ENCODE results near the gene ACKR2. TPM values are rescaled to one million over a fixed set of nuclear protein-coding genes. Genes with fewer than 3 reads are reported as not detected.

The ACKR2 gene
- total RNA-seq, 1 experiment from 2014 or later, result 0.28 TPM

DNA sequence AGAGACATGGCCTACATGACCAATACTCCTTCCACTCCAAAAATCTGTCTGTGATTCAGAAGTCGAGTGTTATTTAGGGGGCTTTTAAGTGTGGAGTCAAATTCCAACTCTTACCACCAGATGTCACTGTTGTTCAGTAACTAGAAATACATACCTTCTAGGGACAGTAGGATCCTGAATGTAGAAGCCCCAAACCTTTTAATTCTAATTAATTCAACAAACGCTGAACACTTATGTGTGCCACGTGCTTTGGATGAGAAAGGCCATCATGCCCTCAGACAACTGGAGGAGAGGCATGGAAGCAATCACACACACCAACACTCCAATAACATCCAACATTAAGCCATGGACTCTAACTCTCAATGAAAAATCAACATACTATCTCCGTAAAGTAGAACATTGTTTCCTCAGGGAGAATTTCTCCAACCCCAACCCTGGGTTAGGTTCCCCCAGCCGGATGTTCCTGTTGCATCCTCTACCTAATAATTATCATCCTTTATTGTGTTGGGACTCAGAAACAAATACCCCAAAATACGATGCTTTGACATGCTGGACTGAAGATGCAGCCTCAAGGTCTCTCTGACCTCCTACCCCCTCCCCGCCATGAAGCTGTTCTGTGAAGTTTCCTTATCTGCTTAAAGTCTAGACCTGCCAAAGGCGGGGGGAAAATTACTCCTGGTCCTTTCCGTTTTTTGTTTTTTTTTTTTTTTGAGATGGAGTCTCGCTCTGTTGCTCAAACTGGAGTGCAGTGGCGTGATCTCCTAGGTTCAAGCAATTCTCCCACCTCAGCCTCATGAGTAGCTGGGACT is 28.1 kb upstream of the ACKR2 start:
- CTCF ChIA-PET, result interaction anchor here (0.6 to 1.7 kb wide), 6 partner anchors 9 to 100 kb away, joined by 3 to 8 read pairs (median 4); no protein-coding TSS in a partner anchor
- DNase-seq (ENCODE audit: low spot score) (no peak), ATAC-seq (peak; percentile 81)
- no peak for TF ChIP-seq ZNF423 (CRISPR knock-in tag; IDR thresholded peaks at IDR 0.05)
- TF ChIP-seq, protein P1, sequence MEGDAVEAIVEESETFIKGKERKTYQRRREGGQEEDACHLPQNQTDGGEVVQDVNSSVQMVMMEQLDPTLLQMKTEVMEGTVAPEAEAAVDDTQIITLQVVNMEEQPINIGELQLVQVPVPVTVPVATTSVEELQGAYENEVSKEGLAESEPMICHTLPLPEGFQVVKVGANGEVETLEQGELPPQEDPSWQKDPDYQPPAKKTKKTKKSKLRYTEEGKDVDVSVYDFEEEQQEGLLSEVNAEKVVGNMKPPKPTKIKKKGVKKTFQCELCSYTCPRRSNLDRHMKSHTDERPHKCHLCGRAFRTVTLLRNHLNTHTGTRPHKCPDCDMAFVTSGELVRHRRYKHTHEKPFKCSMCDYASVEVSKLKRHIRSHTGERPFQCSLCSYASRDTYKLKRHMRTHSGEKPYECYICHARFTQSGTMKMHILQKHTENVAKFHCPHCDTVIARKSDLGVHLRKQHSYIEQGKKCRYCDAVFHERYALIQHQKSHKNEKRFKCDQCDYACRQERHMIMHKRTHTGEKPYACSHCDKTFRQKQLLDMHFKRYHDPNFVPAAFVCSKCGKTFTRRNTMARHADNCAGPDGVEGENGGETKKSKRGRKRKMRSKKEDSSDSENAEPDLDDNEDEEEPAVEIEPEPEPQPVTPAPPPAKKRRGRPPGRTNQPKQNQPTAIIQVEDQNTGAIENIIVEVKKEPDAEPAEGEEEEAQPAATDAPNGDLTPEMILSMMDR (IDR thresholded peaks at IDR 0.05), result peak; percentile 84
- H3K4me1 Mint-ChIP-seq, result peaks cover 6% of the 10 kb centered on the region; the same call in 1 of the 2 replicates
- POLR2A ChIA-PET, result no interaction called here
- H3K36me3 Mint-ChIP-seq, result peaks cover 21% of the 10 kb centered on the region
- H3K27me3 Mint-ChIP-seq (ENCODE audit: low read depth), result no peaks in the 10 kb centered on the region
- H3K4me3 Mint-ChIP-seq, result no peak overlapping the region
- H3K27ac Mint-ChIP-seq, result no peak overlapping the region; the same call in 1 of the 2 replicates
- H3K9me3 Mint-ChIP-seq, result no peaks in the 10 kb centered on the region

DNA sequence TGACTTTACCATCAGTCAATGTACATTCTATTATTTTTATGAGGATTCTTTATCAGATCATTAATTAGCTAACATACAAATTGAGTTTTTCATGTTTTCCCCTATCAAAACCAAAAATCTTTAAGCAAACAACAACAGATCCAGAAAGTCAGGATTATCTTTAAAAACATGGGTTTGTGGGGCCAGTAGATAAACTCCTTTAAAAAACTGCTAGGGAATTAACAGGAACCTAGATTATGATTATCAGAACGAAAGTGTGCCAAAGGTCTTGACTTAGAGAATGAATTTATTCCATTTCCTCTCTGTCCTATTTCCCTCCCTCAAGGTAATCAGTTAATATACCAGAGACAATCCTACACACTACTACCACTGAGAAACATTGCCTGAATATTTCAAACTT is 23.0 kb upstream of the ACKR2 start:
- Mint-ChIP-seq H3K36me3 (peaks cover 42% of the 10 kb centered on the region), H3K27me3 (ENCODE audit: low read depth) (no peaks in the 10 kb centered on the region), H3K4me1 (peaks cover 2% of the 10 kb centered on the region; the same call in 1 of the 2 replicates), H3K9me3 (no peaks in the 10 kb centered on the region), H3K4me3 (no peak overlapping the region), H3K27ac (no peak overlapping the region)
- no peak for DNase-seq (ENCODE audit: low spot score)
- TF ChIP-seq GRHL2 (CRISPR knock-in tag; IDR thresholded peaks at IDR 0.05; ENCODE audit: insufficient replicate concordance, severe bottlenecking) (no peak), ZNF138 (CRISPR knock-in tag; conservative IDR thresholded peaks at IDR 0.05) (no peak), CBFB (CRISPR knock-in tag; IDR thresholded peaks at IDR 0.05; ENCODE audit: low read depth) (no peak), CREM (CRISPR knock-in tag; IDR thresholded peaks at IDR 0.05) (no peak), SMAD3 (CRISPR knock-in tag; IDR thresholded peaks at IDR 0.05; ENCODE audit: borderline replicate concordance) (no peak), FOXP1 (CRISPR knock-in tag; IDR thresholded peaks at IDR 0.05; ENCODE audit: borderline replicate concordance) (no peak), EMX1 (CRISPR knock-in tag; IDR thresholded peaks at IDR 0.05) (no peak), NFE2L1 (CRISPR knock-in tag; IDR thresholded peaks at IDR 0.05) (no peak), OVOL2 (CRISPR knock-in tag; IDR thresholded peaks at IDR 0.05; ENCODE audit: borderline replicate concordance) (no peak), NR1H2 (CRISPR knock-in tag; IDR thresholded peaks at IDR 0.05) (no peak), NFYB (CRISPR knock-in tag; conservative IDR thresholded peaks at IDR 0.05; ENCODE audit: low read depth) (no peak)
- TF ChIP-seq, protein P2, sequence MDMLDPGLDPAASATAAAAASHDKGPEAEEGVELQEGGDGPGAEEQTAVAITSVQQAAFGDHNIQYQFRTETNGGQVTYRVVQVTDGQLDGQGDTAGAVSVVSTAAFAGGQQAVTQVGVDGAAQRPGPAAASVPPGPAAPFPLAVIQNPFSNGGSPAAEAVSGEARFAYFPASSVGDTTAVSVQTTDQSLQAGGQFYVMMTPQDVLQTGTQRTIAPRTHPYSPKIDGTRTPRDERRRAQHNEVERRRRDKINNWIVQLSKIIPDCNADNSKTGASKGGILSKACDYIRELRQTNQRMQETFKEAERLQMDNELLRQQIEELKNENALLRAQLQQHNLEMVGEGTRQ (CRISPR knock-in tag; IDR thresholded peaks at IDR 0.05), result no peak
- TF ChIP-seq, protein P3, sequence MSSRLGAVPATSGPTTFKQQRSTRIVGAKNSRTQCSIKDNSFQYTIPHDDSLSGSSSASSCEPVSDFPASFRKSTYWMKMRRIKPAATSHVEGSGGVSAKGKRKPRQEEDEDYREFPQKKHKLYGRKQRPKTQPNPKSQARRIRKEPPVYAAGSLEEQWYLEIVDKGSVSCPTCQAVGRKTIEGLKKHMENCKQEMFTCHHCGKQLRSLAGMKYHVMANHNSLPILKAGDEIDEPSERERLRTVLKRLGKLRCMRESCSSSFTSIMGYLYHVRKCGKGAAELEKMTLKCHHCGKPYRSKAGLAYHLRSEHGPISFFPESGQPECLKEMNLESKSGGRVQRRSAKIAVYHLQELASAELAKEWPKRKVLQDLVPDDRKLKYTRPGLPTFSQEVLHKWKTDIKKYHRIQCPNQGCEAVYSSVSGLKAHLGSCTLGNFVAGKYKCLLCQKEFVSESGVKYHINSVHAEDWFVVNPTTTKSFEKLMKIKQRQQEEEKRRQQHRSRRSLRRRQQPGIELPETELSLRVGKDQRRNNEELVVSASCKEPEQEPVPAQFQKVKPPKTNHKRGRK (CRISPR knock-in tag; IDR thresholded peaks at IDR 0.05; ENCODE audit: borderline replicate concordance), result no peak
- TF ChIP-seq, protein P4, sequence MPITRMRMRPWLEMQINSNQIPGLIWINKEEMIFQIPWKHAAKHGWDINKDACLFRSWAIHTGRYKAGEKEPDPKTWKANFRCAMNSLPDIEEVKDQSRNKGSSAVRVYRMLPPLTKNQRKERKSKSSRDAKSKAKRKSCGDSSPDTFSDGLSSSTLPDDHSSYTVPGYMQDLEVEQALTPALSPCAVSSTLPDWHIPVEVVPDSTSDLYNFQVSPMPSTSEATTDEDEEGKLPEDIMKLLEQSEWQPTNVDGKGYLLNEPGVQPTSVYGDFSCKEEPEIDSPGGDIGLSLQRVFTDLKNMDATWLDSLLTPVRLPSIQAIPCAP (CRISPR knock-in tag; IDR thresholded peaks at IDR 0.05), result no peak
- ChIA-PET CTCF (interaction anchor here (1.3 kb wide), 1 partner anchor 95 kb away, joined by 3 read pairs; no protein-coding TSS in a partner anchor), POLR2A (no interaction called here)
- ATAC-seq, result no peak

DNA sequence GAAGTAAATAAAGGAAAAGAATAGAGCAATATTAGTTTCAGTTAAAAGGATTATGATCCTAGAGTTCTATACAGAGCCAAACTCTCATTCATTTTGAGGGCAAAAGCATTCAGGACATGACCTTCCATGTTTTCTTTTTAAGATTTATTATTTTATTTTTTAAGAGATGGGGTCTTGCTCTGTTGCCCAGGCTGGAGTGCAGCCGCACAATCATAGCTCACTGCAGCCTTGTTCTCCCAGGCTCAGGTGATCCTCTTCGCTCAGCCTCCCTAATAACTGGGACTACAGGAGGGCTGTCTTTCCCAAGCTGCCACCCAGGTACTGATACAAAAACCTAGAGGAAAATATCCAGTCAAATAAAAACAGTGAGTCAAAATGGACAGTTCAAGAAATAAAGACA is 22.6 kb upstream of the ACKR2 start:
- H3K27ac Mint-ChIP-seq, result no peak overlapping the region
- H3K9me3 Mint-ChIP-seq, result no peaks in the 10 kb centered on the region
- ATAC-seq, result no peak
- H3K4me3 Mint-ChIP-seq, result no peak overlapping the region
- no peak for DNase-seq (ENCODE audit: low spot score)
- no peaks in the 10 kb centered on the region for H3K4me1 Mint-ChIP-seq
- CTCF ChIA-PET, result interaction anchor here (1.3 kb wide), 1 partner anchor 94 kb away, joined by 3 read pairs; no protein-coding TSS in a partner anchor
- POLR2A ChIA-PET, result no interaction called here
- TF ChIP-seq NR1H2 (CRISPR knock-in tag; IDR thresholded peaks at IDR 0.05), result no peak
- TF ChIP-seq ZNF121 (CRISPR knock-in tag; IDR thresholded peaks at IDR 0.05), result peak; percentile 49; the same call in 1 of the 2 replicates
- H3K27me3 Mint-ChIP-seq (ENCODE audit: low read depth), result no peaks in the 10 kb centered on the region
- peaks cover 42% of the 10 kb centered on the region for H3K36me3 Mint-ChIP-seq
